HepG2 (cell line): ENCODE results near the gene SMC6. TPM values are rescaled to one million over a fixed set of nuclear protein-coding genes. Genes with fewer than 3 reads are reported as not detected.

Experiments used
- ATAC-seq: fragments of 200-7000 bp; cut with Tn5 transposase; 3 replicates; pipeline ENCODE4 v1.9.1; 2020; ENCODE audit warnings: mild to moderate bottlenecking, moderate library complexity
- BruUV-seq: library from RNA; stranded (reverse); fragments of 400-500 nt; replicated peaks from 2 replicates; lab custom pipeline; 2021; lab: Mats Ljungman, UMichigan
- CTCF ChIA-PET: fragments of 300-600 bp; formaldehyde crosslinking; extraction: SDS; loops from one replicate; lab custom pipeline; 2021; ENCODE audit warnings: low total read pairs, inconsistent platforms, low intra/inter-chr PET ratio; lab: Yijun Ruan, JAX
- POLR2A ChIA-PET: fragments of 350-600 bp; sonication (Branson Sonifier 250); formaldehyde crosslinking; loops from one replicate; lab custom pipeline; 2020; ENCODE audit warnings: antibody characterized with exemption, inconsistent platforms; lab: Yijun Ruan, JAX
- DNase-seq: peaks from one replicate; pipeline ENCODE4 v3.0.0-alpha.2; 2015; ENCODE audit warnings: low spot score
- FAIRE-seq: peaks from 3 replicates; lab custom pipeline; 2011; peaks lifted over from hg19 to GRCh38; lab: Jason Lieb, UNC
- H2AFZ ChIP-seq: one replicate; pipeline ENCODE4 v1.6.1; 2011; ENCODE audit warnings: low read length, inconsistent platforms
- H3K27ac ChIP-seq: fragments of 300-600 bp; 3 replicates; pipeline ENCODE4 v1.8.0; 2011; ENCODE audit warnings: mixed run types, mild to moderate bottlenecking, mixed read lengths, low read length, inconsistent platforms; ENCODE audit not compliant: insufficient read depth; ENCODE audit errors: extremely low read length
- H3K27me3 ChIP-seq, 2 experiments: fragments of 200-600 bp in 1 of 2; 2 replicates in 1 of 2; 3 replicates in 1 of 2; pipeline versions ENCODE4 v1.6.0 to v1.8.0; 2011; ENCODE audit warnings: low read length in 2 of 2, mild to moderate bottlenecking in 2 of 2, moderate library complexity in 2 of 2, inconsistent platforms in 1 of 2; ENCODE audit not compliant: insufficient read depth in 2 of 2, control insufficient read depth in 1 of 2
- H3K36me3 ChIP-seq, 2 experiments: fragments of 200-600 bp in 1 of 2; replicated peaks in 1 of 2; 2 replicates in 1 of 2; 3 replicates in 1 of 2; pipeline versions ENCODE4 v1.5.1 to v1.8.0; 2011; ENCODE audit warnings: low read length in 2 of 2, inconsistent platforms in 1 of 2; ENCODE audit not compliant: insufficient read depth in 2 of 2, control insufficient read depth in 1 of 2
- H3K4me1 ChIP-seq: 2 replicates; pipeline ENCODE4 v1.5.1; 2012; ENCODE audit warnings: low read length, inconsistent platforms; ENCODE audit not compliant: insufficient read depth
- H3K4me2 ChIP-seq: 2 replicates; pipeline ENCODE4 v1.6.0; 2011; ENCODE audit warnings: low read depth, low read length, inconsistent platforms
- H3K4me3 ChIP-seq, 3 experiments: fragments of 200-600 bp in 1 of 3; sonication (generic), shearing (Covaris generic) in 1 of 3; replicated peaks in 1 of 3; 2 replicates each; pipeline ENCODE4 v1.5.1; 2011 to 2016; ENCODE audit warnings: low read length in 3 of 3, inconsistent platforms in 2 of 3, low read depth in 2 of 3, mild to moderate bottlenecking in 2 of 3, control low read depth in 1 of 3, mixed read lengths in 1 of 3; ENCODE audit not compliant: insufficient read depth in 1 of 3
- H3K79me2 ChIP-seq: one replicate; pipeline ENCODE4 v1.6.1; 2011; ENCODE audit warnings: low read length, inconsistent platforms; ENCODE audit not compliant: insufficient read depth
- H3K9ac ChIP-seq: 2 replicates; pipeline ENCODE4 v1.6.0; 2011; ENCODE audit warnings: mild to moderate bottlenecking, low read depth, low read length, inconsistent platforms; ENCODE audit not compliant: insufficient read depth
- H3K9me3 ChIP-seq: 2 replicates; pipeline ENCODE4 v1.5.1; 2012; ENCODE audit warnings: mild to moderate bottlenecking, low read length
- H4K20me1 ChIP-seq: 2 replicates; pipeline ENCODE4 v1.6.0; 2011; ENCODE audit warnings: inconsistent platforms, mild to moderate bottlenecking, low read length, moderate library complexity; ENCODE audit not compliant: insufficient read depth
- HIC2 ChIP-seq: sonication (generic); formaldehyde crosslinking; IDR thresholded peaks from 2 replicates; pipeline ENCODE4 v1.9.0; 2022; ENCODE audit warnings: low read depth, missing genetic modification reagents
- SIX1 ChIP-seq: sonication (generic); formaldehyde crosslinking; IDR thresholded peaks from 2 replicates; pipeline ENCODE4 v1.4.0; 2020; ENCODE audit warnings: missing genetic modification reagents, borderline replicate concordance
- ZHX2 ChIP-seq, 2 experiments: sonication (generic) in 1 of 2; formaldehyde crosslinking in 1 of 2; IDR thresholded peaks; 2 replicates each; pipeline versions ENCODE4 v1.6.1 to v1.9.0; 2014 to 2022; ENCODE audit warnings: antibody characterized with exemption in 1 of 2, borderline replicate concordance in 1 of 2, inconsistent platforms in 1 of 2, low read depth in 1 of 2, missing genetic modification reagents in 1 of 2
- ZNF24 ChIP-seq: fragments of 450-650 bp; IDR thresholded peaks from 2 replicates; pipeline ENCODE4 v1.6.1; 2017; ENCODE audit warnings: antibody characterized with exemption, mild to moderate bottlenecking
- ZNF260 ChIP-seq: sonication (generic); formaldehyde crosslinking; IDR thresholded peaks from 2 replicates; pipeline ENCODE4 v1.4.0; 2020; ENCODE audit warnings: missing genetic modification reagents, low read depth, mild to moderate bottlenecking, borderline replicate concordance
- ZNF264 ChIP-seq: sonication (generic); formaldehyde crosslinking; IDR thresholded peaks from 2 replicates; pipeline ENCODE4 v1.4.0; 2020; ENCODE audit warnings: missing genetic modification reagents
- ZNF776 ChIP-seq: sonication (generic); formaldehyde crosslinking; IDR thresholded peaks from 2 replicates; pipeline ENCODE4 v1.4.0; 2020; ENCODE audit warnings: mild to moderate bottlenecking, missing genetic modification reagents
- ZSCAN31 ChIP-seq: sonication (generic); formaldehyde crosslinking; IDR thresholded peaks from 2 replicates; pipeline ENCODE4 v1.5.0; 2020; ENCODE audit warnings: low read depth, mild to moderate bottlenecking, missing genetic modification reagents
- WGBS: methylation state at CpG from one replicate; pipeline ENCODE4 v1.1.6; 2017; ENCODE audit warnings: low lambda C conversion rate; 5-methylcytosine and 5-hydroxymethylcytosine counted together
- in situ Hi-C: cut with HindIII; loops from 2 replicates; pipeline ENCODE4 v1.10.0; 2017; ENCODE audit warnings: low pct_unique_long_range_greater_than_20kb; ENCODE audit not compliant: extremely low pct_ligation_motif_present
- intact Hi-C: fragments of 100-400 bp; cut with micrococcal nuclease; formaldehyde crosslinking; loops from one replicate; pipeline ENCODE4 v1.10.0; 2022; ENCODE audit not compliant: unreplicated experiment
- polyA plus RNA-seq, 8 experiments: library from polyadenylated mRNA; depleted of rRNA in 3 of 8; stranded (reverse) in 7 of 8; unstranded in 1 of 8; fragments of >200 nt; fragmentation: Illumina TruSeq in 4 of 8; extraction: Trizol in 4 of 8; gene quantifications; 2 replicates each; pipeline versions ENCODE4 v1.2.1 to v1.2.3, GENCODE V29; 2011 to 2016; ENCODE audit warnings: low read depth in 4 of 8, missing spikeins in 1 of 8, mixed read lengths in 1 of 8; ENCODE audit not compliant: insufficient read depth in 1 of 8
- total RNA-seq, 5 experiments: library from RNA; depleted of rRNA; stranded (reverse); fragments of >200 nt; fragmentation: Illumina TruSeq; extraction: Trizol; gene quantifications; 2 replicates each; pipeline ENCODE4 v1.2.3, GENCODE V29; 2016; ENCODE audit warnings: low read depth in 1 of 5
- TF ChIP-seq, protein P1 (sequence below): sonication (generic); formaldehyde crosslinking; IDR thresholded peaks from 2 replicates; pipeline ENCODE4 v1.5.1; 2020; ENCODE audit warnings: missing genetic modification reagents, mild to moderate bottlenecking, borderline replicate concordance
- TF ChIP-seq, protein P2 (sequence below): sonication (generic); formaldehyde crosslinking; IDR thresholded peaks from 2 replicates; pipeline ENCODE4 v1.8.0; 2022; ENCODE audit warnings: mild to moderate bottlenecking, missing genetic modification reagents; ENCODE audit not compliant: insufficient replicate concordance

The SMC6 gene
- total and polyA plus RNA-seq, 2 of the 13 experiments (the other 11 are each of a cell fraction or from before 2014, with no cell fraction given), result 18.9 to 55.3 TPM

GRCh38 chr2:17652681-17653394, 100.8 kb downstream of the SMC6 start:
- POLR2A ChIA-PET, result no interaction called here
- in situ Hi-C loops, result loop anchor here (25.0 kb wide), 1 partner anchor 341 kb away; no protein-coding TSS in a partner anchor
- Histone ChIP-seq H2AFZ (no peak overlapping the region), H3K79me2 (no peaks in the 10 kb centered on the region), H3K9ac (no peak overlapping the region), H3K9me3 (no peaks in the 10 kb centered on the region), H3K4me1 (no peaks in the 10 kb centered on the region), H3K4me2 (no peak overlapping the region), H4K20me1 (no peaks in the 10 kb centered on the region; the same call in 1 of the 2 replicates), H3K27me3 (no peaks in the 10 kb centered on the region), H3K27ac (no peak overlapping the region), H3K4me3 (no peak overlapping the region), H3K36me3 (peaks cover 40 to 80% of the 10 kb centered on the region in 2 experiments)
- WGBS, result 83% methylated on average over 9 of the region's 9 CpGs
- ATAC-seq, result no peak
- FAIRE-seq, result no peak
- CTCF ChIA-PET, result no interaction called here
- no TSS peak for BruUV-seq
- intact Hi-C loops, result no loop called here
- DNase-seq, result no peak
- TF ChIP-seq, protein P1, sequence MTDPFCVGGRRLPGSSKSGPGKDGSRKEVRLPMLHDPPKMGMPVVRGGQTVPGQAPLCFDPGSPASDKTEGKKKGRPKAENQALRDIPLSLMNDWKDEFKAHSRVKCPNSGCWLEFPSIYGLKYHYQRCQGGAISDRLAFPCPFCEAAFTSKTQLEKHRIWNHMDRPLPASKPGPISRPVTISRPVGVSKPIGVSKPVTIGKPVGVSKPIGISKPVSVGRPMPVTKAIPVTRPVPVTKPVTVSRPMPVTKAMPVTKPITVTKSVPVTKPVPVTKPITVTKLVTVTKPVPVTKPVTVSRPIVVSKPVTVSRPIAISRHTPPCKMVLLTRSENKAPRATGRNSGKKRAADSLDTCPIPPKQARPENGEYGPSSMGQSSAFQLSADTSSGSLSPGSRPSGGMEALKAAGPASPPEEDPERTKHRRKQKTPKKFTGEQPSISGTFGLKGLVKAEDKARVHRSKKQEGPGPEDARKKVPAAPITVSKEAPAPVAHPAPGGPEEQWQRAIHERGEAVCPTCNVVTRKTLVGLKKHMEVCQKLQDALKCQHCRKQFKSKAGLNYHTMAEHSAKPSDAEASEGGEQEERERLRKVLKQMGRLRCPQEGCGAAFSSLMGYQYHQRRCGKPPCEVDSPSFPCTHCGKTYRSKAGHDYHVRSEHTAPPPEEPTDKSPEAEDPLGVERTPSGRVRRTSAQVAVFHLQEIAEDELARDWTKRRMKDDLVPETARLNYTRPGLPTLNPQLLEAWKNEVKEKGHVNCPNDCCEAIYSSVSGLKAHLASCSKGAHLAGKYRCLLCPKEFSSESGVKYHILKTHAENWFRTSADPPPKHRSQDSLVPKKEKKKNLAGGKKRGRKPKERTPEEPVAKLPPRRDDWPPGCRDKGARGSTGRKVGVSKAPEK (CRISPR knock-in tag), result no peak
- TF ChIP-seq ZNF24, result no peak
- TF ChIP-seq HIC2, result no peak
- TF ChIP-seq ZNF776 (CRISPR knock-in tag), result no peak
- no peak for TF ChIP-seq SIX1 (CRISPR knock-in tag)
- TF ChIP-seq, protein P2, sequence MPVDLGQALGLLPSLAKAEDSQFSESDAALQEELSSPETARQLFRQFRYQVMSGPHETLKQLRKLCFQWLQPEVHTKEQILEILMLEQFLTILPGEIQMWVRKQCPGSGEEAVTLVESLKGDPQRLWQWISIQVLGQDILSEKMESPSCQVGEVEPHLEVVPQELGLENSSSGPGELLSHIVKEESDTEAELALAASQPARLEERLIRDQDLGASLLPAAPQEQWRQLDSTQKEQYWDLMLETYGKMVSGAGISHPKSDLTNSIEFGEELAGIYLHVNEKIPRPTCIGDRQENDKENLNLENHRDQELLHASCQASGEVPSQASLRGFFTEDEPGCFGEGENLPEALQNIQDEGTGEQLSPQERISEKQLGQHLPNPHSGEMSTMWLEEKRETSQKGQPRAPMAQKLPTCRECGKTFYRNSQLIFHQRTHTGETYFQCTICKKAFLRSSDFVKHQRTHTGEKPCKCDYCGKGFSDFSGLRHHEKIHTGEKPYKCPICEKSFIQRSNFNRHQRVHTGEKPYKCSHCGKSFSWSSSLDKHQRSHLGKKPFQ (CRISPR knock-in tag), result no peak
- no peak for TF ChIP-seq ZHX2 (IDR thresholded peaks at IDR 0.05; ENCODE audit: low read depth)
- no peak for TF ChIP-seq ZHX2 (CRISPR knock-in tag; IDR thresholded peaks at IDR 0.05; ENCODE audit: borderline replicate concordance)
- no peak for TF ChIP-seq ZNF260 (CRISPR knock-in tag)
- no peak for TF ChIP-seq ZNF264 (CRISPR knock-in tag)
- no peak for TF ChIP-seq ZSCAN31 (CRISPR knock-in tag)
